B cell (primary cell): ENCODE results near the gene QSOX2. TPM values are rescaled to one million over a fixed set of nuclear protein-coding genes. Genes with fewer than 3 reads are reported as not detected.

Experiments used
- ATAC-seq: fragments of 200-7000 bp; cut with Tn5 transposase; one replicate; pipeline ENCODE4 v1.10.0; 2021; ENCODE audit warnings: low read depth, mild to moderate bottlenecking, moderate number of reproducible peaks, moderate library complexity
- CTCF ChIA-PET: fragments of 350-600 bp; sonication (Branson Sonifier 250); formaldehyde crosslinking; loops from one replicate; lab custom pipeline; 2021; ENCODE audit warnings: antibody characterized with exemption, inconsistent platforms; lab: Charles Lee
- POLR2A ChIA-PET: fragments of 350-600 bp; sonication (Branson Sonifier 250); formaldehyde crosslinking; loops from one replicate; lab custom pipeline; 2021; ENCODE audit warnings: antibody characterized with exemption; lab: Charles Lee
- DNase-seq: peaks from one replicate; pipeline ENCODE4 v3.0.0; 2013
- H2AFZ ChIP-seq: 2 replicates; pipeline ENCODE4 v1.6.1; 2012; ENCODE audit warnings: mild to moderate bottlenecking, low read depth, low read length; ENCODE audit not compliant: insufficient read depth, poor library complexity, severe bottlenecking
- H3K27ac ChIP-seq, 2 donors: 1 replicate in 1 of 2; 2 replicates in 1 of 2; pipeline ENCODE4 v1.5.1; 2012 to 2013; ENCODE audit warnings: low read length in 2 of 2, mild to moderate bottlenecking in 2 of 2, moderate library complexity in 1 of 2
- H3K27me3 ChIP-seq, 4 experiments: fragments of 200-600 bp in 1 of 4; sonication (generic) in 1 of 4; replicated peaks in 1 of 4; 1 replicate in 2 of 4; 2 replicates in 2 of 4; pipeline versions ENCODE4 v1.6.1 to v1.7.0; 2013 to 2016; ENCODE audit warnings: low read length in 3 of 4, mild to moderate bottlenecking in 2 of 4, mixed read lengths in 1 of 4, moderate library complexity in 1 of 4; ENCODE audit not compliant: insufficient read depth in 4 of 4, control insufficient read depth in 3 of 4; ENCODE audit errors: control extremely low read depth in 1 of 4
- H3K36me3 ChIP-seq, 2 experiments: replicated peaks in 1 of 2; 1 replicate in 1 of 2; 2 replicates in 1 of 2; pipeline versions ENCODE4 v1.6.1 to v1.7.1; 2013; ENCODE audit warnings: low read length in 1 of 2; ENCODE audit not compliant: insufficient read depth in 2 of 2, control insufficient read depth in 1 of 2; ENCODE audit errors: control extremely low read depth in 1 of 2, extremely low read depth in 1 of 2
- H3K4me1 ChIP-seq, 2 donors: fragments of 200-600 bp in 1 of 2; sonication (generic) in 1 of 2; 1 replicate in 1 of 2; 2 replicates in 1 of 2; pipeline versions ENCODE4 v1.5.1 to v1.6.1; 2013 to 2017; ENCODE audit warnings: low read length in 2 of 2; ENCODE audit not compliant: control insufficient read depth in 2 of 2, insufficient read depth in 2 of 2
- H3K4me2 ChIP-seq: replicated peaks from 2 replicates; pipeline ENCODE3; 2012; ENCODE audit warnings: mild to moderate bottlenecking, low read depth, low read length; ENCODE audit not compliant: poor library complexity, severe bottlenecking
- H3K4me3 ChIP-seq, 5 experiments: fragments of 200-600 bp in 1 of 5; sonication (generic) in 1 of 5; 1 replicate in 3 of 5; 2 replicates in 2 of 5; pipeline versions ENCODE4 v1.5.1 to v1.7.0; 2011 to 2016; ENCODE audit warnings: low read length in 4 of 5, mild to moderate bottlenecking in 4 of 5, low read depth in 2 of 5, control low read depth in 1 of 5, moderate library complexity in 1 of 5; ENCODE audit not compliant: insufficient read depth in 1 of 5; ENCODE audit errors: control extremely low read depth in 1 of 5, extremely low read depth in 1 of 5
- H3K79me2 ChIP-seq: fragments of 200-600 bp; sonication (generic); one replicate; pipeline ENCODE4 v1.6.0; 2016; ENCODE audit warnings: low read length; ENCODE audit not compliant: control insufficient read depth, insufficient read depth
- H3K9ac ChIP-seq: fragments of 200-600 bp; sonication (generic); 2 replicates; pipeline ENCODE4 v1.6.1; 2017; ENCODE audit warnings: mild to moderate bottlenecking, low read length, moderate library complexity
- H3K9me3 ChIP-seq, 3 donors: one replicate each; pipeline versions ENCODE4 v1.6.1 to v1.7.1; 2013; ENCODE audit warnings: low read length in 2 of 3; ENCODE audit not compliant: control insufficient read depth in 2 of 3, insufficient read depth in 1 of 3; ENCODE audit errors: control extremely low read depth in 1 of 3
- H4K20me1 ChIP-seq: 2 replicates; pipeline ENCODE4 v1.6.0; 2012; ENCODE audit warnings: mild to moderate bottlenecking, low read length; ENCODE audit not compliant: insufficient read depth, control insufficient read depth, poor library complexity, severe bottlenecking
- H3K27ac Mint-ChIP-seq: one replicate; pipeline ENCODE4 v1.8.0; 2021; ENCODE audit warnings: mixed read lengths
- H3K27me3 Mint-ChIP-seq: one replicate; pipeline ENCODE4 v1.8.0; 2021; ENCODE audit warnings: mixed read lengths
- H3K4me1 Mint-ChIP-seq: one replicate; pipeline ENCODE4 v1.8.0; 2021; ENCODE audit warnings: mixed read lengths
- H3K4me3 Mint-ChIP-seq: one replicate; pipeline ENCODE4 v1.8.0; 2021; ENCODE audit warnings: mixed read lengths
- H3K9me3 Mint-ChIP-seq: one replicate; pipeline ENCODE4 v1.8.0; 2022; ENCODE audit warnings: mixed read lengths; ENCODE audit not compliant: insufficient read depth
- CTCF ChIP-seq: fragments of 200-600 bp; IDR thresholded peaks from one replicate; pipeline ENCODE4 v1.8.0; 2022; ENCODE audit warnings: antibody characterized with exemption, mild to moderate bottlenecking
- EZH2 ChIP-seq: IDR thresholded peaks from 2 replicates; pipeline ENCODE4 v1.6.1; 2012; ENCODE audit warnings: borderline replicate concordance, low read depth, mild to moderate bottlenecking, moderate library complexity, low read length; ENCODE audit not compliant: insufficient read depth, poor library complexity, severe bottlenecking
- WGBS: methylation state at CpG from one replicate; pipeline ENCODE4 v1.1.5; 2013; ENCODE audit warnings: missing lambda C conversion rate; ENCODE audit not compliant: insufficient coverage; 5-methylcytosine and 5-hydroxymethylcytosine counted together
- intact Hi-C: fragments of 100-400 bp; cut with micrococcal nuclease; formaldehyde crosslinking; loops from one replicate; pipeline ENCODE4 v1.10.0; 2022
- polyA plus RNA-seq: library from polyadenylated mRNA; depleted of rRNA; stranded (reverse); fragments of >200 nt; gene quantifications from 2 replicates; pipeline ENCODE4 v1.2.3, GENCODE V29; 2012
- total RNA-seq, 2 donors: library from RNA; stranded (reverse); fragments of 120-200 nt in 1 of 2; gene quantifications; 1 replicate in 1 of 2; 2 replicates in 1 of 2; pipeline versions ENCODE4 v1.2.3 to v1.2.4, GENCODE V29; 2013 to 2022

QSOX2 gene
- total and polyA plus RNA-seq, 2 donors (not counting 1 experiment from before 2014, with no cell fraction given) = 62.9 to 139 TPM

- POLR2A ChIA-PET = interaction anchor here (0.7 kb wide), 2 partner anchors 19 to 29 kb away, joined by 3 read pairs; no protein-coding TSS in a partner anchor
- Histone ChIP-seq H3K4me1 (peaks cover 56 to 62% of the 10 kb centered on the region in 2 donors), H2AFZ (peak overlapping the region; percentile 40), H3K4me2 (peak overlapping the region; percentile 86), H3K27ac (peak overlapping the region; percentile 70 to 83), H3K79me2 (peaks cover 52% of the 10 kb centered on the region), H3K9me3 (no peaks in the 10 kb centered on the region), H3K36me3 (peaks cover 2 to 15% of the 10 kb centered on the region in 2 experiments), H3K9ac (peak overlapping the region; percentile 88), H3K27me3 (no peaks in the 10 kb centered on the region), H3K4me3 (peak overlapping the region; percentile 66 to 97 (median 90)), H4K20me1 (peaks cover 40% of the 10 kb centered on the region)
- intact Hi-C loops = loop anchor here (1.0 to 10.0 kb wide), 4 partner anchors 19 to 280 kb away; partner anchors contain the start of genes SNAPC4, TMEM250 and UBAC1
- peak; percentile 53 for ATAC-seq
- TF ChIP-seq CTCF = no peak
- no peak for TF ChIP-seq EZH2
- no peaks in the 10 kb centered on the region for H3K9me3 Mint-ChIP-seq
- H3K4me1 Mint-ChIP-seq = peaks cover 62% of the 10 kb centered on the region
- peak overlapping the region; percentile 94 for H3K4me3 Mint-ChIP-seq
- H3K27ac Mint-ChIP-seq = peak overlapping the region; percentile 90
- no peaks in the 10 kb centered on the region for H3K27me3 Mint-ChIP-seq
- CTCF ChIA-PET = interaction anchor here (1.5 to 8.5 kb wide), 6 partner anchors 10 to 73 kb away, joined by 3 to 102 read pairs (median 10); no protein-coding TSS in a partner anchor
- WGBS = 0% methylated on average over 6 of the region's 11 CpGs
- DNase-seq = peak; percentile 86
Observed at GRCh38 chr9:136244122-136244968, 1.3 kb downstream of the QSOX2 start.
